GM12873 (cell line): Measurements from ENCODE around the gene NATD1.

Source experiments
- CTCF ChIP-seq: IDR thresholded peaks from 2 replicates; pipeline ENCODE4 v1.5.1; 2012; ENCODE audit warnings: low read depth, mild to moderate bottlenecking, moderate library complexity, low read length, control low read depth; ENCODE audit not compliant: insufficient read depth; ENCODE audit errors: missing control alignments

NATD1 gene, protein sequence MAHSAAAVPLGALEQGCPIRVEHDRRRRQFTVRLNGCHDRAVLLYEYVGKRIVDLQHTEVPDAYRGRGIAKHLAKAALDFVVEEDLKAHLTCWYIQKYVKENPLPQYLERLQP

DNA sequence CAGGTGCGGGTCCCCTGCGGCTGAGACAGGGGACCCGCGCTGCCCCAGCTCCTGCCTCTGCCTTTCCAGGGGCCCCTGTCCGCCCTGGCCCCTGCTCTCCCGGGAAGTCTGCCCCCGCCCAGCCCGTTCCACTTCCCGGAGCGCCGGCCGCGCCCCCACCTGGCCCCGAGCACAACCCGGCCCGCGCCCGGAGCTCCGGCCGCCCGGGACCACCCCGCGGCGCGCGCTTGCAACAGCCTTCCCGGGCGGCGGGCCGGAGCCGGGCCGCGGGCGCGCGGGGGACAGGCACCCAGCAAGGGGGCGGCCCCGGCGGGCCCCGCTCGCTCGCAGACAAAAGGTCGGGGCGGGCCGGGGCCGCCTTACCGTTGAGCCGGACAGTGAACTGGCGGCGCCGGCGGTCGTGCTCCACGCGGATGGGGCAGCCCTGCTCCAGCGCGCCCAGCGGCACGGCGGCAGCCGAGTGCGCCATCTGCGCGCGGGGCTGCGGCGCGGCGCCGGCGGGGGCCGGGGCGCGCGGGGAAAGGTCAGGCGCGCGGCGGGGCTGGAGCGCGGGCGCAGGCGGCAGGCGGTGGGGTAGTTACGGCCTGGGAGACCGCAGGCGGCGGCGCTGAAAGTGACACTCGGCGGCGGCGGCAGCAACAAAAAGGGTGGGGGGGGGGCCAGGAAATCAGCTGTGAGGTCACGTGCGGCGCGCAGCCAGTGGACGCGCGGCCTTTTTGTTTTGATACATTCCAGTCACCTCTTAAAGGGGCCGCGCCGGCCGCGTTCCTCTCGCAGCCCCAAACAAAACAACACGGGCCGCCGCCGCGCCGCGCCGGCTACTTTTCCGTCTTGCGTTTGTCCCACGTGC, at the start of gene NATD1:
NATD1 (minus strand) TSS at position 615 of the 850 bp plus-strand sequence; CDS start at position 469, 146 bp downstream.
- no peak for TF ChIP-seq CTCF

DNA sequence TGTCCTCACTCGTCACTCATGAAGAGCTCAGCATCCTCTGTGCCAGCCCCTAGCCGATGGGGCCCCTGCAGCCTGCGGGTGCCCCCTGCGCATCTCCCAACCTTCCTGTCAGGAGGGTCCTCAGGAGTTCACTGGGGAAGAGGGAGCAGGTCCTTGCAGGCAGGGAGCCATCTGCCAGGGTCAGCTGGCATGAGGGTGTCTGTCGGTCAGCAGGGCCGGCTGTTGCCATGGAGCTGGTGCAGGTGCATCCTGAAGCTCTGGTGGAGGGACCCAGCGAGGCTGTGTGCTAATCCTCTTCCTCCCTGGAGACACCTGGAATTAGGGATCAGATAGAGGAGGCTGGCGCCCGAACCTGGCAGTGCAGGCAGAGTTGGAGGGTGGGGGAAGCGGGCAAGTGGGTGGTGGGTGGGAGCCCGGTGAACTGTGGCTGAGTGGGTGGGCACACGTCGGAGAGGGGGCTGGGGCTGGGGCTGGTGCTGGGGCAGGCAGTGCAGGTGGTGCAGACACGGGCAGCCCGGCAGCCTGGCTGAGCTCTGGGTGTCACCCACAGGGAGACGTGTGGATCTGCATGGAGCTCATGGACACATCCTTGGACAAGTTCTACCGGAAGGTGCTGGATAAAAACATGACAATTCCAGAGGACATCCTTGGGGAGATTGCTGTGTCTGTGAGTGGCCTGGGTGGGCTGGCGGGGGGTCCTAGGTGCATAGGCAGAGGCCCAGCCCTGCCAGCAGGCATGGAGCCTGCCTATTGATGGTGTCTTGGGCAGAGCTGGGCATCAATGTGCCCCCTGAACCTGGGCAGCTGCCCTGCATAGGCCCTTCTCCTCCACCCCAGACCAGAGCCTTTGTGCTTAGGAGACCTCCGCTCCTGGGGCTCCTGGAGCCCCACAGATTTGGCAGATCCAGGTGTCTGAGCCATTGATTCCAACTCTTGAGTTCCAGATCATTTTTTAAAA, 48.7 kb upstream of the NATD1 start:
- no peak for TF ChIP-seq CTCF

GRCh38 chr17:21300601-21301571, 47.7 kb upstream of the NATD1 start:
- no peak for TF ChIP-seq CTCF

GRCh38 chr17:21299981-21300600, 46.9 kb upstream of the NATD1 start:
- no peak for TF ChIP-seq CTCF

GRCh38 chr17:21298983-21299519, 45.8 kb upstream of the NATD1 start:
- no peak for TF ChIP-seq CTCF

DNA sequence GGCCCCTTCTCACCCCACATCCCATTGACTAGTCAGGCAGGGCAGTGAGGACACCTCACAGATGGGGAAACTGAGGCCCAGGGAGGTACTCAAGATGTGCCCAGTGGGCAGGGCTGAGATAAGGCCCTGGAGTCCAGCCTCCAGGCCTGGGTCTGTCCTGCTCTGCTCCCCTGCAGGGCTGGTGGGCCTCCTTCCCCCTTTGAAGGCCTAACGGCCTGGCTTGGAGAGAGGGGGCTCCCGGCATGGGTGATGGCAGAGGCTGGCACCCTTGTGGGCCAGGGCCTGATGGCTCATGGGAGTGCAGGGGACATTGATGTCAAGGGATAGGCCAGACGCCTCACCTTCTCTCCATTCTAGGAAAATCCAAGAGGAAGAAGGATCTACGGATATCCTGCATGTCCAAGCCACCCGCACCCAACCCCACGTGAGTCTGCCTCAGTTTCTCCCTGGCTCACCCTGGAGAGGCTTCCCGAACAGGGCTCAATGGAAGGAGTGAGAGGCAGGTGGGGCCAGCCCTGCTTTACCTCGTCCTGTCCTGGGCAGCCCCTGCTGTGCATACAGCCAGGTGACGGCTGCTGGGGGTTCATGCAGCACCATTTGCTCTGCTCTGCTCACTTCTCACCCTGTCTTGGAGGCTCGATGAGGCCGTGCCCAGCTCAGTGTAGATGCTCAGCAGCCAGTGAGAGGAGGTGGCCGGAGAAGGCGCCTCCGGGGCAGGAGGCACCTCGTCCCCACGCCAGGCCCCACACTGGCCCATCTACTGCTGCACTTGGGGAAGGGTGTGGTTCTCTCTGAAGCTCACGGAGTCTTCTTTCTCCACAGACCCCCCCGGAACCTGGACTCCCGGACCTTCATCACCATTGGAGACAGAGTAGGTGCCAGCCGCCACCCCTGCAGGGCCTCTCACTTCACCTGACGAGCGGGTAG, 45.1 kb upstream of the NATD1 start:
- TF ChIP-seq CTCF: no peak
